HUES6 (cell line): ENCODE results near the gene ATG3.
"Not testable (repeated sequence)": the region's sequence is repeated elsewhere in the genome, so short reads cannot be mapped to it uniquely, and the experiment has no call there.

Experiments used
- H3K27ac ChIP-seq: 2 replicates; pipeline ENCODE4 v1.7.0; 2013; ENCODE audit warnings: low read depth, mild to moderate bottlenecking, low read length, inconsistent platforms
- H3K27me3 ChIP-seq: 2 replicates; pipeline ENCODE4 v1.6.1; 2013; ENCODE audit warnings: low read length; ENCODE audit not compliant: control insufficient read depth, insufficient read depth
- H3K36me3 ChIP-seq: 2 replicates; pipeline ENCODE4 v1.6.1; 2013; ENCODE audit warnings: low read length; ENCODE audit not compliant: control insufficient read depth, insufficient read depth
- H3K4me1 ChIP-seq: 2 replicates; pipeline ENCODE4 v1.6.1; 2013; ENCODE audit warnings: low read length; ENCODE audit not compliant: control insufficient read depth, insufficient read depth
- H3K4me3 ChIP-seq: 2 replicates; pipeline ENCODE4 v1.5.1; 2013; ENCODE audit warnings: low read depth, low read length
- H3K9ac ChIP-seq: one replicate; pipeline ENCODE4 v1.6.1; 2013; ENCODE audit warnings: mild to moderate bottlenecking, low read length
- H3K9me3 ChIP-seq: 2 replicates; pipeline ENCODE4 v1.6.1; 2013; ENCODE audit warnings: low read depth, low read length; ENCODE audit not compliant: control insufficient read depth, insufficient read depth

ATG3 gene

DNA sequence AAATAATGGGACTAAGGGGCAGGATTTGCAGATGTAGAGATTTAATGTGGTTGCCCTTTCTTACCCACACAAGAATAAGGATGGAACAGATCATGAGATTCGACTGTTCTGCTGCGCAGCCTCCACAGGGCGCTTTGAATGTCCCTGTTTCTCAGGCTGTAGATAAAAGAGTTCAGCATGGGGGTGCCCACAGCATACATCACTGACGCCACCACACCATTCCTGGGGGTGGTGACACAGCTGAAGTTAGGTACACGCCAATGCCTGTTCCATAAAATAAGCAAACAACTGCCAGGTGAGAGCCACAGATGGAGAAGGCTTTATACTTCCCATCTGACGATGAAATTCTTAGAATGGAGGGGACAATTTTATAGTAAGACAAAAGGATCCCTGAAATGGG, 37.6 kb downstream of the ATG3 start:
- not testable (repeated sequence) for H3K27me3 ChIP-seq, H3K9ac ChIP-seq, H3K4me3 ChIP-seq, H3K9me3 ChIP-seq, H3K4me1 ChIP-seq, H3K27ac ChIP-seq
- H3K36me3 ChIP-seq = peaks cover 16% of the 10 kb centered on the region

DNA sequence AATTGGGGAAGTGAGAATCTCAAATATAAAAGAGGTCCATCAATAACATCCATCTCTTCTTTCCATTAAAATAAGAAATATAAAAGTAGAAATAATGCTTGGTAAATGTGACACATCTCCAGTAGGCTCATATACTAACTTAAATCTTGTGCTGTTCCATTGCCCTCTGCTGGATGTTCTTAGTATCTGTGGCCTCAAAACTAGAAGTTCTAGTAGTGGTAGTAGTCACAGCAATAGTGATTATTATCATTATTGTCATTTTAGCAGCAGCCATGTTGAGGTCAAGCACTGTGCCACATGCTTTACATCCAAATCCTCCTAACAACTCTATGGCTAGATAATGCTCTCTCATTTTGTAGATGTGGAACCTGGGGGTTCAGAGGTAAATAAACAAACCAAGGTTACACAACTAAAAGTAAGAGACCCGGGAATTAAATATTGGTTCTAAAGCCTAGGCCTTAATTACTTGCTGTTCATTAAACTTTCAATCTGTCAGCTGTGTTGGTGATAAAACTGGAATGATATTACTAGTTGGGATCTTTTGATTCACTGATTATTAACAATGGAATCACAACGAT, 42.2 kb downstream of the ATG3 start:
- no peak overlapping the region for H3K9ac ChIP-seq
- H3K9me3 ChIP-seq = no peaks in the 10 kb centered on the region; the same call in 1 of the 2 replicates
- no peak overlapping the region for H3K27ac ChIP-seq
- no peaks in the 10 kb centered on the region for H3K4me1 ChIP-seq
- H3K36me3 ChIP-seq = no peaks in the 10 kb centered on the region
- no peak overlapping the region for H3K4me3 ChIP-seq
- no peaks in the 10 kb centered on the region for H3K27me3 ChIP-seq

DNA sequence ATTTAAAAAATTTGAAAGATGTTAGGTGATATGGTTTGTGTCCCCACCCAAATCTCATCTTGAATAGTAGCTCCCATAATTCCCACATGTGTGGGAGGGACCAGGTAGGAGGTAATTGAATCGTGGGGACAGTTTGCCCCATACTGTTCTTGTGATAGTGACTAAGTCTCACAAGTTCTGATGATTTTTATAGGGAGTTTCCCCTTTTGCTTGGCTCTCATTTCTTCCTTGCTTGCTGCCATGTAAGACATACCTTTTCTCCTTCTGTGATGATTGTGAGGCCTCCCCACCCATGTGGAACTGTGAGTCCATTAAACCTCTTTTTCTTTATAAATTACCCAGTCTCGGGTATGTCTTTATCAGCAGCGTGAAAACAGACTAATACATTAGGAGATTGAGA, 42.8 kb downstream of the ATG3 start:
- H3K9me3 ChIP-seq, H3K27ac ChIP-seq, H3K27me3 ChIP-seq, H3K36me3 ChIP-seq, H3K4me3 ChIP-seq, H3K4me1 ChIP-seq, H3K9ac ChIP-seq: not testable (repeated sequence)

DNA sequence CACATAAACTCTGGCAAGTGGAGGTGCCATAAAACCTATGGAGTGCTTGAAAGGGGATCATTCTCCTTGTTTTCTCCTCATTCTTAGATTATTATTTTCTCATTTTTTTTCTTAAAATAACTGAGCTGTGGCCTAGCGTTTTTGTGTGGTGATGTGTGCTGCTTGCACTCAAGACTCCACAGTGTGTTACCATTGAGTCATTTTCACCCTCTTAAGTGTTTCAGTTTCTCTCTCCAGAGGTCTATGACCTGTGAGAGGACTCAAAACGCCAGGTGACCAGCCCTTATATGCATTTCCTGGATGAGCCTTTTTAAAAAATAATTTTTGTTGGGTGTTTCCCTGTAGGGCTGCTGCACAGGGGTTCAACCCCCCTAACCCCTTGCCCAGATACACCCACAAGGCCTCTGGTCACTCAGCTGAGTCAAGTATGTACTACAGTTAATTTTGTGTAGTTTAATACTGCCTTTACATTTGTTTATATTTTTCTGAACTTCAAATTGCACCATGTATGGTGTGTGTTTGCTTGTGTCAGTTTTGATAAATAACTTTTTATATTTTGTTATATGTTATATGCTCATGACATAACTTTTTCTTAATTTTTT, 47.1 kb downstream of the ATG3 start:
- H3K27me3 ChIP-seq = no peaks in the 10 kb centered on the region
- no peak overlapping the region for H3K9ac ChIP-seq
- H3K27ac ChIP-seq = no peak overlapping the region

DNA sequence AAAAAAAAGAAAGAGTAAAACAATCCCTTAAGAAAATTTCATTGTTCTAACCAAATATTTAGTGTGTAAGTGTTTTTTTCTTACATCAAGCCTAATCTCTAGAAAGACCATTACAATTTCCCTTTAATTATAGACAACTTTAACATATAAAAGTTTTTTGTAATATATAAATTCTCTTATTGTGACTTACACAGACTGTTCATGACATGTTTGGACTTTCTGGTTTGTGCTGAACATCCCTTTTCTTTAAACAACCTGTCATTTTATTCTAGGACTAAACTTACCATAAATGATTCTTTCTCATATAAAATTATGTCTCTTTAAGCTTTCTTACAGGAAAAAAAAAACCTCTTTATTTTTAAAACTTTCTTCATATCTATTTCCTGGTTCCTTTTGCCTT, 49.4 kb downstream of the ATG3 start:
- no peak overlapping the region for H3K4me3 ChIP-seq
- no peak overlapping the region for H3K9ac ChIP-seq
- no peaks in the 10 kb centered on the region for H3K27me3 ChIP-seq
- H3K27ac ChIP-seq = no peak overlapping the region
- H3K4me1 ChIP-seq = no peaks in the 10 kb centered on the region
- no peaks in the 10 kb centered on the region for H3K36me3 ChIP-seq
- H3K9me3 ChIP-seq = peaks cover 34% of the 10 kb centered on the region

More for the DNA sequence above, 47.1 kb downstream of the ATG3 start:
- no peaks in the 10 kb centered on the region for H3K4me1 ChIP-seq
- H3K9me3 ChIP-seq = peaks cover 32% of the 10 kb centered on the region
- no peak overlapping the region for H3K4me3 ChIP-seq
- no peaks in the 10 kb centered on the region for H3K36me3 ChIP-seq

DNA sequence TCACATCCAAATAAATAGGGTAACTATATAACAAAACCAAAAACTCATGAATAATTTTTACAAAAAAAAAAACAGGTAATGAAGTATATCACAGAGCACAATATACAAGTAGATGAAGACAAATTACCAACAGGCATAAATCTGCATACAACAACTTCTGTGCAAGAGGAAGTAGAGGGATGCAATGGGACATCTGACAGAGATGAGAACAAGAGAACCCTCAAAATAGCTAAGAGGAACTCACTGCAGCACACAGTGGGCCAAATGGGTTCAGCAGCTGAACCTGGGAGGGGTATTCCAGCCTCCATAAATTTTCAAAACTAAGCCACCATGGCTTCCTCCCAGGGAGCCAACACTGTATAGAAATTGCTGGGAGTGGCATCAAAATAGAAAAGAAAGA, 52.9 kb downstream of the ATG3 start:
- H3K27ac ChIP-seq = no peak overlapping the region
- H3K27me3 ChIP-seq = no peaks in the 10 kb centered on the region
- H3K4me1 ChIP-seq = no peaks in the 10 kb centered on the region
- H3K9ac ChIP-seq = no peak overlapping the region
- no peak overlapping the region for H3K4me3 ChIP-seq
- H3K9me3 ChIP-seq = peaks cover 32% of the 10 kb centered on the region
- H3K36me3 ChIP-seq = no peaks in the 10 kb centered on the region

DNA sequence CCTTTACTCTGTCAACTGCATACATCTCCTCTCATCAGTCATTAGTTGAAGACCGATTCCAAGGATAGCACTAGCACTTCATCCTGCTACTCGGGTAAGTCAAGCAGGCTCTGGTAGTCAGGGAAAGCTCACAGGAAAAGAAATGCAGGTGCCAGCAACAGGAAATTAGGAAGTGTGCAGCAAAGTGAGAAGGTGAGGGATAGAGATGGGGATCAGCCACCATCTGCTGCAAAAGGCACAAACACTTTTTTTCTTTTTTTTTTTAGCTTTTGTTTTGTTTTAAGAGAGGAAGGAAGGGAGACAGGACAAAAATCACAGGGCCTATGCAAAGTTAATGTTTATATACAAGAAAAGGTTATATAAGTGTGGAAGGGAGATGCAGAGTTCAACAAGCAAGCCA, 53.5 kb downstream of the ATG3 start:
- peaks cover 26% of the 10 kb centered on the region for H3K9me3 ChIP-seq
- H3K36me3 ChIP-seq = no peaks in the 10 kb centered on the region
- no peak overlapping the region for H3K9ac ChIP-seq
- H3K27ac ChIP-seq = no peak overlapping the region
- no peaks in the 10 kb centered on the region for H3K27me3 ChIP-seq
- H3K4me3 ChIP-seq = no peak overlapping the region
- no peaks in the 10 kb centered on the region for H3K4me1 ChIP-seq

DNA sequence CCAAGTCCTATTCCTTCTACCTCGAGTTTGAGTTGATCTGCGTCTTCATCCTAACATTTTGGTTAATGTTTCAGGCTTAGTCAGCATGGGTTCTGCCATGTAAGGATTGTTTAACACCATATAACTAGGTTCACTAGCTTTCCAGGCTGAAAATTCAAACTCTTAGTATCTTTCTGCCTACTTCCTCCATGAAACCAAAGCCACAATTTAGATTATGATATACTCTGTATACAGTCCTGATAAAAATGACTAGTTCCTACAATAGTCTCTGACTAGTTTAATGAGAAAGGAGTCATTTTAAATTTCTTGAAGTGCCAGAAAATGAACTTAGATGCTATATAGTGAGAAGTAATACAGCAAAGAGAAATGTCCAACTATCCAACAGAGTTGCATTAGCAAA, 55.9 kb downstream of the ATG3 start:
- Histone ChIP-seq H3K4me1 (no peaks in the 10 kb centered on the region), H3K9me3 (peaks cover 13% of the 10 kb centered on the region), H3K36me3 (no peaks in the 10 kb centered on the region), H3K4me3 (no peak overlapping the region), H3K9ac (no peak overlapping the region), H3K27ac (no peak overlapping the region), H3K27me3 (no peaks in the 10 kb centered on the region)

DNA sequence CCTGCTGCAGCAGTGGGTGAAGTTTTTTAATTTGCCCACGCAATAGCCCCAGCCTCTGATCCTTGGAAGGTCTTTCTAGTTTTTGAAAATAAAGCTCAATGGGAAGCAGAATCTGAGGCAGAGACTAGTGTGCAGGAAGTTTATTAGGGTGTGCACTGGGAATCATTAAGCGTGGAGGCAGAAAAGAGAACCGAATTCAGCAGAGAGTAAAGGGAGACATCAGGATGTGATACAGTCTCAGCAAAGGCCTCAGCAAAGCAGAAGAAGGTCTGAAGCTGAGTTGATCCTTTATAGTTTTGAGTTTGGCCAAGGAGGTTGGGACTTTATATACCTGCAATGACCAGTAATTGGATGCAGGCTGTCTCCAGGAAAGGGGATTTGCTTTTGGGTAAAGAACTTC, 57.6 kb downstream of the ATG3 start:
- no peak overlapping the region for H3K9ac ChIP-seq
- H3K36me3 ChIP-seq = no peaks in the 10 kb centered on the region
- H3K4me1 ChIP-seq = no peaks in the 10 kb centered on the region
- H3K9me3 ChIP-seq = no peaks in the 10 kb centered on the region
- no peak overlapping the region for H3K4me3 ChIP-seq
- H3K27ac ChIP-seq = no peak overlapping the region
- H3K27me3 ChIP-seq = no peaks in the 10 kb centered on the region

DNA sequence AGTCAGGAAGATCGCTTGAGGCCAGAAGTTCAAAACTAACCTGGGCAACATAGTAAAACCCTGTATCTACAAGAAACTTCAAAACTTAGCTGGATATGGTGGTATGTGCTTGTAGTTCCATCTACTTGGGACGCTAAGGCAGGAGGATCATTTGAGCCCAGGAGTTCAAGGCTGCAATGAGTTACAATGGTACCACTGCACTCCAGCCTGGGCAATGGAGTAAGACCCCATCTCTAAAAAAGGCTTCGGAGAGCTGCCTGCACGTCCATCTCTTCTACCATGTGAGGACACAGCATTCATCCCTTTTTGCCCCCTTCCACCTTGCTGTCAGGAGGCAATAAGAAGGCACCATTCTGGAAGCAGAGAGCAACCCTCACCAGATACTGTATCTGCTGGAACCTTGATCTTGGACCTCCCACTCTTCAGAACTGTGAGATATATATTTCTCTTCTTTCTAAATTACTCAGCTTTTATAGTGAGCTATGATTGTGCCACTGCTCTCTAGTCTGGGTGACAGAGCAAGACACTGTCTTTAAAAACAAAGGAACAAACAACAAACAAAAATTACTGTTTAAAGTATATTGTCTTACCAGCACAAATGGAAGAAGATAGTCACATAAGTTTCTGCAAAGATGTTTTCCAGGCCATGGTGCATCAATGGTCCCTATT, 58.3 kb downstream of the ATG3 start:
- Histone ChIP-seq H3K36me3 (no peaks in the 10 kb centered on the region), H3K27ac (no peak overlapping the region), H3K9me3 (no peaks in the 10 kb centered on the region), H3K4me1 (no peaks in the 10 kb centered on the region), H3K4me3 (no peak overlapping the region), H3K9ac (no peak overlapping the region), H3K27me3 (no peaks in the 10 kb centered on the region)

DNA sequence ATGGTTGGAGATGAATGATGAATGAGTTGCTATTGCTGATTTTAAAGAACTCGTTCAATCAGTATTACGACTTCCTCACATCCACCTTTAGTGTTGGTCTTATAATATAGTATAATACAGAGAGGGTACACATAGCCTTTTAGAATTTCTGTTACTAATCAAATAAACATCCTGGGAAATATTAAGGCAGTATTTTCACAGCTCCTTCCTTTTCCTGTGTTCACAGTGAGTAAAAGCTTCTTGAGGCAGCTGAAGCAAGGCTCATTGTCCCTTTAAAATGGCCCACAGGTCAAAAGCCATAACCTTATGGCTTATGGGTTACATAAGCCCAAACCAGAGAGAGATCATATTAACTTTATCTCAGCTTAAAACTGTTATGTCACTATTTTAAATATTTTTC, 61.1 kb downstream of the ATG3 start:
- Histone ChIP-seq H3K9ac (no peak overlapping the region), H3K4me1 (no peaks in the 10 kb centered on the region), H3K9me3 (no peaks in the 10 kb centered on the region), H3K4me3 (no peak overlapping the region), H3K27me3 (no peaks in the 10 kb centered on the region), H3K36me3 (no peaks in the 10 kb centered on the region), H3K27ac (no peak overlapping the region)
